HG03432 (cell line): Measurements from ENCODE around the gene PRR12.

ENCODE experiments used
- ATAC-seq: cut with Tn5 transposase; IDR thresholded peaks from one replicate; pipeline ENCODE4 v1.9.1; 2021; ENCODE audit warnings: mild to moderate bottlenecking, moderate library complexity; ENCODE audit not compliant: unreplicated experiment

Gene PRR12

GRCh38 chr19:49590971-49591730, at the start of gene PRR12:
Gene PRR12, plus strand, starts transcription at chr19:49591182. Its CDS starts 473 bp downstream, at chr19:49591655.
- ATAC-seq, result no peak

GRCh38 chr19:49541914-49542313, 49.1 kb upstream of the PRR12 start:
- no peak for ATAC-seq

- no peak for ATAC-seq
These were observed 48.5 kb upstream of the PRR12 start for GRCh38 chr19:49542446-49542845.

GRCh38 chr19:49543032-49543431, 48.0 kb upstream of the PRR12 start:
- no peak for ATAC-seq

- no peak for ATAC-seq
These were observed 46.8 kb upstream of the PRR12 start for GRCh38 chr19:49544154-49544553.

GRCh38 chr19:49546825-49547565, 44.0 kb upstream of the PRR12 start:
- ATAC-seq, result no peak

GRCh38 chr19:49549045-49549444, 41.9 kb upstream of the PRR12 start:
- no peak for ATAC-seq

- no peak for ATAC-seq
These were observed 39.5 kb upstream of the PRR12 start for GRCh38 chr19:49551531-49551930.

GRCh38 chr19:49552749-49553148, 38.2 kb upstream of the PRR12 start:
- ATAC-seq, result no peak

- no peak for ATAC-seq
These were observed 37.3 kb upstream of the PRR12 start for GRCh38 chr19:49553451-49554271.

- no peak for ATAC-seq
These were observed 36.2 kb upstream of the PRR12 start for GRCh38 chr19:49554701-49555181.

GRCh38 chr19:49555600-49556411, 35.2 kb upstream of the PRR12 start:
- no peak for ATAC-seq

- no peak for ATAC-seq
These were observed 34.3 kb upstream of the PRR12 start for GRCh38 chr19:49556412-49557398.

GRCh38 chr19:49557641-49558325, 33.2 kb upstream of the PRR12 start:
- ATAC-seq, result no peak

GRCh38 chr19:49558591-49558990, 32.4 kb upstream of the PRR12 start:
- no peak for ATAC-seq

- no peak for ATAC-seq
These were observed 31.5 kb upstream of the PRR12 start for GRCh38 chr19:49559443-49559842.

GRCh38 chr19:49559928-49560327, 31.1 kb upstream of the PRR12 start:
- ATAC-seq, result no peak

- no peak for ATAC-seq
These were observed 30.6 kb upstream of the PRR12 start for GRCh38 chr19:49560358-49560900.
